Left ventricle myocardium inferior (tissue), 1 donor: Measurements from ENCODE around the gene C16orf78. TPM values are rescaled to one million over a fixed set of nuclear protein-coding genes. Genes with fewer than 3 reads are reported as not detected.

Experiments used
- DNase-seq: peaks from one replicate; pipeline ENCODE4 v3.0.0-alpha.2; 2020
- H3K27ac ChIP-seq: fragments of 200-600 bp; replicated peaks from 2 replicates; pipeline ENCODE4 v1.8.0; 2021
- H3K27me3 ChIP-seq: fragments of 200-600 bp; 2 replicates; pipeline ENCODE4 v1.8.0; 2021; ENCODE audit warnings: low read depth
- H3K36me3 ChIP-seq: fragments of 200-600 bp; 2 replicates; pipeline ENCODE4 v1.8.0; 2021
- H3K4me1 ChIP-seq: fragments of 200-600 bp; 2 replicates; pipeline ENCODE4 v1.8.0; 2021
- H3K4me3 ChIP-seq: fragments of 200-600 bp; 2 replicates; pipeline ENCODE4 v1.8.0; 2021; ENCODE audit warnings: mild to moderate bottlenecking, moderate library complexity
- H3K9me3 ChIP-seq: fragments of 200-600 bp; replicated peaks from 2 replicates; pipeline ENCODE4 v1.8.0; 2021
- intact Hi-C: fragments of 100-400 bp; cut with micrococcal nuclease; formaldehyde crosslinking; loops from one replicate; pipeline ENCODE4 v1.11.0; 2022
- total RNA-seq: library from RNA; stranded (reverse); fragmentation: NEBNext Ultra II Directional; extraction: Animal tissue kit (Norgen Biotek cat#: 25700); gene quantifications from one replicate; pipeline ENCODE4 v1.2.1, GENCODE V29; 2021
- TF ChIP-seq, protein P1 (sequence below): fragments of 200-600 bp; IDR thresholded peaks from 2 replicates; pipeline ENCODE4 v1.8.0; 2021; ENCODE audit warnings: antibody characterized with exemption, mild to moderate bottlenecking, borderline replicate concordance
- donor health status: DM: no; HTN: yes; CAD: no; lungs with severe emphysema.

Gene C16orf78
- total RNA-seq, 1 donor from 2014 or later, result not detected

DNA sequence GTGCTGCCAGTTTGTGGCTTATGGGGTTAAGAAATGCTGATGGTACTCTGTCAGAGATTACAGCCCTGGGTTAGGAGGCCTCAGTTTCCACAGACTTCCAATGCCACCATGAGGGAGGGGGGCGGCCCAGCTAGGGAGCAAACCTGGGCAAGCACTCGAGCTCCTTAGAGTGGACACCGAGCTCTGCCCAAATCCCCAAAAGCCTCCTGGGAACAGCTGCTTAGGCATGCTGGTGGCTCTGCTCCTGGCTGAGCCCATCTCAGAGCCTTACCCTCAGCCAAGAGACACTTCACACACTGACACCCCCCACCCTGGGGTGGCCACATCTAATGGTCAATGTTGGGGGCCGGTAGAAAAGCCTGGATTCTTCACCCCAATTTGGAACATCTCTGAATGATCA lies 66.1 kb downstream of the C16orf78 start:
- Histone ChIP-seq H3K4me3 (no peak overlapping the region), H3K27me3 (peaks cover 43% of the 10 kb centered on the region), H3K9me3 (no peaks in the 10 kb centered on the region), H3K4me1 (peaks cover 18% of the 10 kb centered on the region), H3K27ac (no peak overlapping the region), H3K36me3 (no peaks in the 10 kb centered on the region)
- intact Hi-C loops, result no loop called here
- DNase-seq, result no peak
- TF ChIP-seq, protein P1, sequence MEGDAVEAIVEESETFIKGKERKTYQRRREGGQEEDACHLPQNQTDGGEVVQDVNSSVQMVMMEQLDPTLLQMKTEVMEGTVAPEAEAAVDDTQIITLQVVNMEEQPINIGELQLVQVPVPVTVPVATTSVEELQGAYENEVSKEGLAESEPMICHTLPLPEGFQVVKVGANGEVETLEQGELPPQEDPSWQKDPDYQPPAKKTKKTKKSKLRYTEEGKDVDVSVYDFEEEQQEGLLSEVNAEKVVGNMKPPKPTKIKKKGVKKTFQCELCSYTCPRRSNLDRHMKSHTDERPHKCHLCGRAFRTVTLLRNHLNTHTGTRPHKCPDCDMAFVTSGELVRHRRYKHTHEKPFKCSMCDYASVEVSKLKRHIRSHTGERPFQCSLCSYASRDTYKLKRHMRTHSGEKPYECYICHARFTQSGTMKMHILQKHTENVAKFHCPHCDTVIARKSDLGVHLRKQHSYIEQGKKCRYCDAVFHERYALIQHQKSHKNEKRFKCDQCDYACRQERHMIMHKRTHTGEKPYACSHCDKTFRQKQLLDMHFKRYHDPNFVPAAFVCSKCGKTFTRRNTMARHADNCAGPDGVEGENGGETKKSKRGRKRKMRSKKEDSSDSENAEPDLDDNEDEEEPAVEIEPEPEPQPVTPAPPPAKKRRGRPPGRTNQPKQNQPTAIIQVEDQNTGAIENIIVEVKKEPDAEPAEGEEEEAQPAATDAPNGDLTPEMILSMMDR, result no peak

DNA sequence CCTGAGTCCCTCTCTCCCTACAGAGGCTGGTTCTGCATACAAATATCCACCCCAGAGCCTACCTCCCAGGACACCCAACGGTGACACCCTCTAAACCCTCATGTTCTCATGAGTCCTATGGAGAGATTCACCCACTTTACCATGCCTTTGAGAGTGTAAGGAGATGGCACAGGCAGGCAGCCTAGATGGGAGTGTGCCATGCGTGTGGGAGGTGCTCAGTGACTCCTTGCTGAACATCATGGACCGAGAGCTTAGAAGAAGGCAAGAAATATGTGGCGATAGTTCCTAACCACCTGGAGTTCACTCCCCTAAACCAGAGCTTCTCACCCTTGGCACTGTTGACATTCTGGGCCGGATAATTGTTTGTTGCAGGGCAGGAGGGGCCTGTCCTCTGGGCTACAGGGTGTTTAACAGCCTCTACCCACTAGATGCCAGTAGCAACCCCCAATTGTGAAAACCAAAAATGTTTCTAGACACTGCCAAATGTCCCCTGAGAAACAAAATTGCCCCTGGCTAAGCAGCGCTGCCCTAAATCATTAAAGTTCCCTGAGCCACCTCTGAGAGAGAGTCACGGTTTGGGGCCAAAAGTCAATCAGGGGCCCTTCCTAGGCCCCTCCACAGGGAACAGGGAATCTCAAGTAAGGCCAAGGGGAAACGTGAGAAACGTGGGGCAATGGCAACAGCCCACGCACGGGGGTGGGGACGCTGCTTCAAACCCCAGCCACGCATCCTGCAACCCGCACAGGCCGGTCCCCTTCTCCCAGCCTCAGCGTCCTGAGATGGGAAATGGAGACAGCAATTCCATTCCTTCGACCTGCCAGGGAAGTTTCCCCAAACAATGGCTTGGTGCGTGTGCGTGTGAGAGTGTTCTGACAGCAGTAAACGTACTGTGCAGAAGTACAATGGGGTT lies 66.8 kb downstream of the C16orf78 start:
- intact Hi-C loops, result no loop called here
- Histone ChIP-seq H3K4me3 (no peak overlapping the region), H3K36me3 (no peaks in the 10 kb centered on the region), H3K27me3 (peaks cover 36% of the 10 kb centered on the region), H3K9me3 (no peaks in the 10 kb centered on the region), H3K27ac (peak overlapping the region; percentile 36), H3K4me1 (peaks cover 18% of the 10 kb centered on the region)
- no peak for DNase-seq
- TF ChIP-seq, protein P1, result no peak

DNA sequence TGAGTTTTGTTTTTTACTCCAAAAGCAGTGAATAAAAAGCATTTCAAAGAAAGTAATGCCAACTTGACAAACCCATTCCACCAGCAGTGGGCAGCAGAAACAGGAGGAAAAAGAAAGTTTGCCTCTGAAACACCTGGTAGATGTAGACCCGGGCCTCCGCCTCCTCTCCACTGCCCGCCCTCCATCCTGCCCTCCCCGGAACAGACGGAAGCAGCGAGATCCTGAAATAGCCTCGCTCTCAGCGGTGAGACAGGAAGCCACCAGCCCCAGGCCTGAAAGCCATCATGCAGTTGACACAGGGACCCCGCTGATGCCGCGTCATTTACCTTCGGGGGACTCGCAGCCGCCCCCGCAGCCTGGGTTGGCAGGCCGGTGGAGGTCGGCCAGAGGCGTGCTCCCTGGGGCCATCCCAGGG lies 67.8 kb downstream of the C16orf78 start:
- H3K4me1 ChIP-seq, result peaks cover 18% of the 10 kb centered on the region
- intact Hi-C loops, result no loop called here
- H3K27me3 ChIP-seq, result peaks cover 29% of the 10 kb centered on the region
- TF ChIP-seq, protein P1, result peak; percentile 46
- peak overlapping the region; percentile 62 for H3K27ac ChIP-seq
- peak overlapping the region; percentile 34 for H3K4me3 ChIP-seq
- DNase-seq, result peak; percentile 33
- no peaks in the 10 kb centered on the region for H3K9me3 ChIP-seq
- H3K36me3 ChIP-seq, result no peaks in the 10 kb centered on the region

DNA sequence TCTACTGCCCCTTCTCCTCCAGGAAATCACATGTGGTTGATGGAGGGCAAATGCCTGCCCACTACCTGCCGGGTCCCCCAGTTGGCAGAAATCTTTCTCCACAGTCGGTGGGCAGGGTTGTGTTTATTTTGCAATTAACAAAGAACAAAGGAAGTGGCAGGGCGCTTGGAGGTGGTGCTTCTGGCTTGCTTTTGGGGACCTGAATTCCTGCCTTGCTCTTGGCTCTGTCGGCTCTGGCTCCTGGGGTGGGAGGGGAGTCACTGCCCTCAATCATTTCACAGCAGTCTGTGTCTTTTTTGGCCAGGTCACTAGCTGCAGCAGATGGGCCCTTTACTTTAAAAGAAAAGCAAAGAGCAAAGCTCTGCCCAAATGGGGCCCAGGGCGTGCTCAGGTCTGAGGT lies 69.2 kb downstream of the C16orf78 start:
- no peak overlapping the region for H3K27ac ChIP-seq
- H3K4me1 ChIP-seq, result peaks cover 18% of the 10 kb centered on the region
- TF ChIP-seq, protein P1, result no peak
- H3K9me3 ChIP-seq, result no peaks in the 10 kb centered on the region
- intact Hi-C loops, result no loop called here
- H3K4me3 ChIP-seq, result no peak overlapping the region
- peaks cover 26% of the 10 kb centered on the region for H3K27me3 ChIP-seq
- no peaks in the 10 kb centered on the region for H3K36me3 ChIP-seq
- no peak for DNase-seq

DNA sequence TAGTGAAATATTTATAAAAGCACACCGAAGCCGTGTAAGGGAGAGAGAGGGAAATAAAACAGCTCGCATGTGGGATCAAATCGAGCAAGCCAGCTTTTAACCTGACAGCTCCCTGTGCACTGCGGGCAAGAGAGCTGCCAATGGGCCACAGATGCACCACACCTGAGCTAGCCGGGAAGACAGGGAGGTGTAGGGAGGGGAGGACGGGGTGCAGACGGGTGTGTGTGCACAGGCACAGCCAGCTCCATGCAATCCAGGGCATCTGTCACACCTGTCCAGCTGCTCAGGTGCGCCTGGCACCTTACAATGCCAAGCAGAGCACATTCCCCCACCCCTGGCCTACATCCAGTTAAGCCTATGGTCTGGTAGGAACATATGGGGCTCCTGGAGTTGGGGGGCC lies 70.0 kb downstream of the C16orf78 start:
- Histone ChIP-seq H3K9me3 (no peaks in the 10 kb centered on the region), H3K4me3 (no peak overlapping the region)
- intact Hi-C loops, result no loop called here

More for the DNA sequence above, 70.0 kb downstream of the C16orf78 start:
- Histone ChIP-seq H3K27ac (no peak overlapping the region), H3K4me1 (peaks cover 18% of the 10 kb centered on the region), H3K36me3 (no peaks in the 10 kb centered on the region), H3K27me3 (peaks cover 26% of the 10 kb centered on the region)
- DNase-seq, result no peak
- TF ChIP-seq, protein P1, result no peak
